ENCODE results near the gene PRDM9. TPM values are rescaled to one million over a fixed set of nuclear protein-coding genes. Genes with fewer than 3 reads are reported as not detected.
"Not testable (repeated sequence)": the region's sequence is repeated elsewhere in the genome, so short reads cannot be mapped to it uniquely, and the experiment has no call there.

Gene PRDM9
- total RNA-seq, 1 experiment from 2014 or later, result not detected

DNA sequence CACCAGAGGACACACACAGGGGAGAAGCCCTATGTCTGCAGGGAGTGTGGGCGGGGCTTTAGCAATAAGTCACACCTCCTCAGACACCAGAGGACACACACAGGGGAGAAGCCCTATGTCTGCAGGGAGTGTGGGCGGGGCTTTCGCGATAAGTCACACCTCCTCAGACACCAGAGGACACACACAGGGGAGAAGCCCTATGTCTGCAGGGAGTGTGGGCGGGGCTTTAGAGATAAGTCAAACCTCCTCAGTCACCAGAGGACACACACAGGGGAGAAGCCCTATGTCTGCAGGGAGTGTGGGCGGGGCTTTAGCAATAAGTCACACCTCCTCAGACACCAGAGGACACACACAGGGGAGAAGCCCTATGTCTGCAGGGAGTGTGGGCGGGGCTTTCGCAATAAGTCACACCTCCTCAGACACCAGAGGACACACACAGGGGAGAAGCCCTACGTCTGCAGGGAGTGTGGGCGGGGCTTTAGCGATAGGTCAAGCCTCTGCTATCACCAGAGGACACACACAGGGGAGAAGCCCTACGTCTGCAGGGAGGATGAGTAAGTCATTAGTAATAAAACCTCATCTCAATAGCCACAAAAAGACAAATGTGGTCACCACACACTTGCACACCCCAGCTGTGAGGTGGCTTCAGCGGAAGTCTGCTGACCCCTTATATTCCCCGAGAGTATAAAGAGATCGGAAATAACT, 20.0 kb downstream of the PRDM9 start:
- DNase-seq (ENCODE audit: low read depth), result not testable (repeated sequence)

DNA sequence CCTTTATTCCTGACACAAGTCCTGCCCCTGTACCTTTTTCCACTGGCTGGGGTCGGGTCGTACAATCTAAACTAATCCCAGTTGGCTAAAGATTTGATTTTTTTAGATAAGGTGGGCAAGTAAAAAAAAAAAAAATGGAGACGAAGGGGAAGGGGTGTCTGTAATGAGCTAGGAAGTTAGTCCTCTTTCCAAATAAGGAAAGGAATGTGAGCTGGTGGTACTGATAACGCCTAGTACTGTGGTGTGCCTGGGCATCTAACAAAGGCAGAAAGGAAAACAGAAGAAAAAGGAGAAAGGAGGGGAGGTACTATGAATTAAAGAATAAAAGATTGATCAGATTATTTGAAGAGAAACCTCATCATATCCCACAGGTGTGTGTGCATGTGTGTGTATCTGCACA, 21.3 kb downstream of the PRDM9 start:
- DNase-seq (ENCODE audit: low read depth), result no peak

DNA sequence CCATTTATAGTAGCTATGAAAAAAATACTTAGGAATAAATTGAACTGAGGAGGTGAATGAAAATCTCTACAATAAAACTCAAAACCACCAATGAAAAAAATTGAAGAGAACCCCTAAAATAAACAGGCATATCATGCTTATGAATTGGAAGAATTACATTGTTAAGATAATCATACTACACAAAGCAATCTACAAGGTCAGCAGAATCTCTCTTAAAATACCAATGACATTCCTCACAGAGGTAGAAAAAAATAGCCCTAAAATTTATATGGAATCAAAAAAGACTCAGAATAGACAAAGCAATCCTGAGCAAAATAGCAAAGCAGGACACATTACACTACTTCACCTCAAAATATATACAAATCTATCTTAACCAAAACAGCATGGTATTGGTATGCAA, 23.2 kb downstream of the PRDM9 start:
- no peak for DNase-seq (ENCODE audit: low read depth)

DNA sequence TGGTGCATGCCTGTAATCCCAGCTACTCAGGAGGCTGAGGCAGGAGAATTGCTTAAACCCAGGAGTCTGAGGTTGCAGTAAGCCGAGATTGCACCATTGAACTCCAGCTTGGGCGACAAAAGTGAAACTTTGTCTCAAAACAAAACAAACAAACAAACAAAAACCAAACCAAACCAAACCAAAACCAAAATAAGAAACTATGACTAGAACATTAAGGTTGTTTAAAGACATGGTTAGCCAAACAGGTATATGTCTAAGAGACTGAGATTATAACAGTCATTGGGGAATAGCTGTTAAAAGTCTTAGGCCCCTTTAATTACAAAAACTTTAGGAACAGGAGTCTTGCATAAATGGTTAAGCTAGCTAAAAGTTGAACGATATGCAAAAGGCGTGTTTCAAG, 63.6 kb downstream of the PRDM9 start:
- no peak for DNase-seq (ENCODE audit: low read depth)

All from Daoy (cell line).